Keratinocyte (primary cell): ENCODE measurements around the gene DBF4B.

Experiments used
- CTCF ChIP-seq, 3 experiments: IDR thresholded peaks in 1 of 3; conservative IDR thresholded peaks in 1 of 3; optimal IDR thresholded peaks in 1 of 3; 2 replicates in 2 of 3; 3 replicates in 1 of 3; pipeline versions ENCODE3 to v1.5.1; 2011; ENCODE audit warnings: low read length in 3 of 3, mild to moderate bottlenecking in 3 of 3, moderate library complexity in 2 of 3, control low read depth in 1 of 3, inconsistent platforms in 1 of 3; ENCODE audit not compliant: insufficient read depth in 2 of 3; ENCODE audit errors: extremely low read depth in 1 of 3
- EZH2 ChIP-seq: IDR thresholded peaks from one replicate; pipeline ENCODE4 v1.6.1; 2012; ENCODE audit warnings: inconsistent platforms, mild to moderate bottlenecking, low read length, moderate library complexity

- TF ChIP-seq CTCF (optimal IDR thresholded peaks at IDR 0.05 in 1 of 3, IDR thresholded peaks at IDR 0.05 in 1 of 3, conservative IDR thresholded peaks at IDR 0.05 in 1 of 3; ENCODE audit: extremely low read depth in 1 of 3, insufficient read depth in 2 of 3, low read length in 3 of 3) (no peak), EZH2 (no peak)
Measured at GRCh38 chr17:44747566-44747965, 39.1 kb downstream of the DBF4B start.
